ENCODE measurements around the gene LARGE2. TPM values are rescaled to one million over a fixed set of nuclear protein-coding genes. Genes with fewer than 3 reads are reported as not detected.

The LARGE2 gene
- total and polyA plus RNA-seq, 2 of the 13 experiments (the other 11 are each of a cell fraction or from before 2014, with no cell fraction given) = 8.5 to 21.6 TPM

- peak; percentile 61; the same call in 1 of the 2 replicates for TF ChIP-seq ARID4A (CRISPR knock-in tag; IDR thresholded peaks at IDR 0.05; ENCODE audit: borderline replicate concordance)
- 0 out of 2 replicates have a peak, but pooled peaks have one; percentile 39 for TF ChIP-seq SAFB2 (CRISPR knock-in tag; IDR thresholded peaks at IDR 0.05; ENCODE audit: borderline replicate concordance, low read depth)
- peak; percentile 21; the same call in 1 of the 2 replicates for TF ChIP-seq PATZ1 (CRISPR knock-in tag; IDR thresholded peaks at IDR 0.05)
- TF ChIP-seq BHLHE40 (IDR thresholded peaks at IDR 0.05; ENCODE audit: low read length) = peak; percentile 88
- TF ChIP-seq SP1 (IDR thresholded peaks at IDR 0.05) = no peak
- peak; percentile 23; the same call in 1 of the 2 replicates for TF ChIP-seq SP1 (CRISPR knock-in tag; IDR thresholded peaks at IDR 0.05)
- peak; percentile 89 for TF ChIP-seq RFX1 (IDR thresholded peaks at IDR 0.05)
- no peak for TF ChIP-seq ZBTB2 (CRISPR knock-in tag; IDR thresholded peaks at IDR 0.05; ENCODE audit: low read depth)
- no peak for TF ChIP-seq ZNF567 (CRISPR knock-in tag; IDR thresholded peaks at IDR 0.05; ENCODE audit: borderline replicate concordance)
- 0 out of 2 replicates have a peak, but pooled peaks have one; percentile 56 for TF ChIP-seq ZNF234 (CRISPR knock-in tag; conservative IDR thresholded peaks at IDR 0.05)
- TF ChIP-seq SALL2 (CRISPR knock-in tag; IDR thresholded peaks at IDR 0.05) = no peak
- peak; percentile 74 for TF ChIP-seq SP4 (CRISPR knock-in tag; IDR thresholded peaks at IDR 0.05)
- TF ChIP-seq ZNF883 (CRISPR knock-in tag; IDR thresholded peaks at IDR 0.05; ENCODE audit: not compliant biosample characterization) = peak; percentile 7
- no peak for TF ChIP-seq POGZ (CRISPR knock-in tag; IDR thresholded peaks at IDR 0.05)
- no peak for TF ChIP-seq GZF1 (CRISPR knock-in tag; IDR thresholded peaks at IDR 0.05)
- TF ChIP-seq ZNF142 (CRISPR knock-in tag; IDR thresholded peaks at IDR 0.05) = peak; percentile 48; the same call in 1 of the 2 replicates
Measured at GRCh38 chr11:45899448-45900174, 22.8 kb upstream of the LARGE2 start (continued).

All from HepG2 (cell line).